H1 (cell line): ENCODE data around the gene BTRC. TPM values are rescaled to one million over a fixed set of nuclear protein-coding genes. Genes with fewer than 3 reads are reported as not detected.

Experiments
- CTCF ChIA-PET: fragments of 300-600 bp; sonication (Branson Sonifier 250); formaldehyde crosslinking; loops from one replicate; lab custom pipeline; 2021; ENCODE audit not compliant: partially characterized antibody; lab: Charles Lee
- POLR2A ChIA-PET: fragments of 300-600 bp; sonication (Branson Sonifier 250); formaldehyde crosslinking; loops from one replicate; lab custom pipeline; 2021; ENCODE audit warnings: inconsistent platforms; ENCODE audit not compliant: partially characterized antibody; lab: Charles Lee
- DNase-seq, 2 experiments: peaks; one replicate each; pipeline versions ENCODE4 v3.0.0 to v3.0.0-alpha.2; 2010 to 2022; ENCODE audit warnings: low spot score in 2 of 2, low read depth in 1 of 2, mixed read lengths in 1 of 2
- FAIRE-seq: peaks from 2 replicates; lab custom pipeline; 2011; peaks lifted over from hg19 to GRCh38; lab: Jason Lieb, UNC
- H2AFZ ChIP-seq: 2 replicates; pipeline ENCODE4 v1.8.1; 2012; ENCODE audit warnings: low read length, inconsistent platforms
- H2AK5ac ChIP-seq: 2 replicates; pipeline ENCODE4 v1.6.1; 2013; ENCODE audit warnings: low read depth, low read length
- H2BK120ac ChIP-seq: replicated peaks from 2 replicates; pipeline ENCODE3; 2013; ENCODE audit warnings: low read depth, low read length, inconsistent platforms
- H2BK12ac ChIP-seq: 2 replicates; pipeline ENCODE4 v1.6.1; 2013; ENCODE audit warnings: low read depth, low read length
- H2BK15ac ChIP-seq: 2 replicates; pipeline ENCODE4 v1.6.1; 2013; ENCODE audit warnings: low read length
- H2BK20ac ChIP-seq: 2 replicates; pipeline ENCODE4 v1.6.1; 2013; ENCODE audit warnings: low read length
- H2BK5ac ChIP-seq: 2 replicates; pipeline ENCODE4 v1.6.1; 2013; ENCODE audit warnings: low read depth, low read length
- H3K14ac ChIP-seq: 2 replicates; pipeline ENCODE4 v1.6.1; 2013; ENCODE audit warnings: inconsistent platforms; ENCODE audit not compliant: insufficient read length
- H3K18ac ChIP-seq: 2 replicates; pipeline ENCODE4 v1.6.1; 2013; ENCODE audit warnings: low read length; ENCODE audit errors: extremely low read depth
- H3K23ac ChIP-seq: 2 replicates; pipeline ENCODE4 v1.6.1; 2013; ENCODE audit warnings: inconsistent platforms; ENCODE audit not compliant: insufficient read length
- H3K23me2 ChIP-seq: 2 replicates; pipeline ENCODE4 v1.6.1; 2013; ENCODE audit warnings: low read depth, low read length
- H3K27ac ChIP-seq: 2 replicates; pipeline ENCODE4 v1.6.1; 2011; ENCODE audit warnings: low read depth, low read length, inconsistent platforms
- H3K27me3 ChIP-seq, 4 experiments: replicated peaks in 1 of 4; 1 replicate in 1 of 4; 2 replicates in 3 of 4; pipeline versions ENCODE4 v1.6.1 to v1.8.1; 2011 to 2013; ENCODE audit warnings: low read length in 3 of 4, mild to moderate bottlenecking in 3 of 4, inconsistent platforms in 2 of 4, mixed read lengths in 2 of 4, moderate library complexity in 1 of 4; ENCODE audit not compliant: control insufficient read depth in 3 of 4, insufficient read depth in 3 of 4; ENCODE audit errors: extremely low read depth in 1 of 4
- H3K36me3 ChIP-seq, 4 experiments: 2 replicates each; pipeline versions ENCODE4 v1.6.1 to v1.8.1; 2011 to 2013; ENCODE audit warnings: mild to moderate bottlenecking in 4 of 4, low read length in 3 of 4, moderate library complexity in 2 of 4, control low read depth in 1 of 4, inconsistent platforms in 1 of 4; ENCODE audit not compliant: insufficient read depth in 4 of 4, control insufficient read depth in 2 of 4
- H3K4ac ChIP-seq: replicated peaks from 2 replicates; pipeline ENCODE3; 2013; ENCODE audit warnings: low read length, low read depth, mixed read lengths, inconsistent platforms; ENCODE audit not compliant: insufficient read length
- H3K4me1 ChIP-seq, 4 experiments: replicated peaks in 1 of 4; 1 replicate in 1 of 4; 2 replicates in 3 of 4; pipeline versions ENCODE4 v1.6.1 to v1.8.1; 2011 to 2013; ENCODE audit warnings: low read length in 3 of 4, inconsistent platforms in 2 of 4, mixed read lengths in 1 of 4; ENCODE audit not compliant: insufficient read depth in 4 of 4, control insufficient read depth in 3 of 4
- H3K4me2 ChIP-seq, 2 experiments: 2 replicates each; pipeline versions ENCODE4 v1.6.1 to v1.8.1; 2011 to 2013; ENCODE audit warnings: low read depth in 2 of 2, low read length in 2 of 2, control low read depth in 1 of 2, inconsistent platforms in 1 of 2, mild to moderate bottlenecking in 1 of 2; ENCODE audit not compliant: insufficient read depth in 1 of 2
- H3K4me3 ChIP-seq, 4 experiments: fragments of 200-600, 300-600 bp in 1 of 4; sonication (generic), shearing (Covaris generic), sonication (Bioruptor Twin) in 1 of 4; 2 replicates each; pipeline versions ENCODE4 v1.5.1 to v1.8.1; 2011 to 2016; ENCODE audit warnings: low read length in 4 of 4, low read depth in 3 of 4, control low read depth in 2 of 4, inconsistent platforms in 2 of 4, mild to moderate bottlenecking in 2 of 4, mixed read lengths in 1 of 4, moderate library complexity in 1 of 4; ENCODE audit not compliant: insufficient read depth in 2 of 4; ENCODE audit errors: extremely low read depth in 1 of 4
- H3K56ac ChIP-seq: replicated peaks from 2 replicates; pipeline ENCODE3; 2013; ENCODE audit warnings: low read depth, mild to moderate bottlenecking, mixed read lengths, low read length, inconsistent platforms; ENCODE audit not compliant: insufficient read length
- H3K79me1 ChIP-seq: 2 replicates; pipeline ENCODE4 v1.6.1; 2013; ENCODE audit warnings: low read depth, low read length, control low read depth
- H3K79me2 ChIP-seq, 2 experiments: 2 replicates each; pipeline versions ENCODE4 v1.6.1 to v1.8.1; 2012 to 2013; ENCODE audit warnings: low read length in 2 of 2, mild to moderate bottlenecking in 2 of 2, inconsistent platforms in 1 of 2; ENCODE audit not compliant: insufficient read depth in 2 of 2, control insufficient read depth in 1 of 2
- H3K9ac ChIP-seq, 4 experiments: replicated peaks in 1 of 4; 1 replicate in 1 of 4; 2 replicates in 3 of 4; pipeline versions ENCODE4 v1.6.1 to v1.8.1; 2011 to 2013; ENCODE audit warnings: low read depth in 3 of 4, low read length in 3 of 4, control low read depth in 2 of 4, mild to moderate bottlenecking in 2 of 4, moderate library complexity in 2 of 4, inconsistent platforms in 1 of 4; ENCODE audit errors: extremely low read depth in 1 of 4
- H3K9me3 ChIP-seq, 2 experiments: 2 replicates each; pipeline versions ENCODE4 v1.6.1 to v1.8.1; 2012 to 2013; ENCODE audit warnings: mild to moderate bottlenecking in 2 of 2, moderate library complexity in 2 of 2, control low read depth in 1 of 2, inconsistent platforms in 1 of 2, low read depth in 1 of 2, low read length in 1 of 2, mixed read lengths in 1 of 2; ENCODE audit not compliant: insufficient read depth in 2 of 2
- H4K20me1 ChIP-seq, 2 experiments: replicated peaks in 1 of 2; 2 replicates each; pipeline versions ENCODE3 to v1.8.1; 2011 to 2013; ENCODE audit warnings: inconsistent platforms in 2 of 2, low read length in 2 of 2, mild to moderate bottlenecking in 1 of 2; ENCODE audit not compliant: insufficient read depth in 2 of 2, control insufficient read depth in 1 of 2
- H4K5ac ChIP-seq: 2 replicates; pipeline ENCODE4 v1.6.1; 2013; ENCODE audit warnings: low read length, low read depth, mixed read lengths, inconsistent platforms; ENCODE audit not compliant: insufficient read length
- H4K8ac ChIP-seq: 2 replicates; pipeline ENCODE4 v1.8.0; 2013; ENCODE audit warnings: mild to moderate bottlenecking, moderate library complexity, low read length, inconsistent platforms; ENCODE audit not compliant: insufficient read depth; ENCODE audit errors: extremely low read depth
- H4K91ac ChIP-seq: replicated peaks from 2 replicates; pipeline ENCODE3; 2013; ENCODE audit warnings: low read length, mixed read lengths, inconsistent platforms; ENCODE audit not compliant: insufficient read length
- BCL11A ChIP-seq, 2 experiments: IDR thresholded peaks; one replicate each; pipeline ENCODE4 v1.6.1; 2011; ENCODE audit warnings: low read depth in 2 of 2, low read length in 2 of 2, mild to moderate bottlenecking in 2 of 2
- CREB1 ChIP-seq: IDR thresholded peaks from 2 replicates; pipeline ENCODE4 v1.6.1; 2012; ENCODE audit warnings: inconsistent platforms
- CTCF ChIP-seq, 3 experiments: IDR thresholded peaks; 1 replicate in 2 of 3; 2 replicates in 1 of 3; pipeline versions ENCODE4 v1.5.1 to v1.6.1; 2011; ENCODE audit warnings: low read length in 3 of 3, mild to moderate bottlenecking in 3 of 3, inconsistent platforms in 2 of 3, low read depth in 1 of 3, moderate library complexity in 1 of 3; ENCODE audit not compliant: insufficient read depth in 1 of 3; ENCODE audit errors: control extremely low read depth in 1 of 3
- GTF2F1 ChIP-seq: IDR thresholded peaks from 2 replicates; pipeline ENCODE4 v1.6.1; 2012; ENCODE audit warnings: low read depth, low read length, improper control_type of control experiment, borderline replicate concordance
- HDAC6 ChIP-seq: IDR thresholded peaks from one replicate; pipeline ENCODE4 v1.7.1; 2012; ENCODE audit warnings: low read depth, mild to moderate bottlenecking, inconsistent platforms, low read length, moderate library complexity
- JUND ChIP-seq: IDR thresholded peaks from 2 replicates; pipeline ENCODE4 v1.6.1; 2011; ENCODE audit warnings: mild to moderate bottlenecking, improper control_type of control experiment, low read length
- RXRA ChIP-seq: IDR thresholded peaks from 2 replicates; pipeline ENCODE4 v1.6.1; 2011; ENCODE audit warnings: low read depth, mild to moderate bottlenecking, low read length, moderate library complexity; ENCODE audit not compliant: insufficient read depth
- TEAD4 ChIP-seq: IDR thresholded peaks from 2 replicates; pipeline ENCODE4 v1.6.1; 2012; ENCODE audit warnings: low read depth, low read length, inconsistent platforms, mixed read lengths
- YY1 ChIP-seq: IDR thresholded peaks from 2 replicates; pipeline ENCODE4 v1.6.1; 2011; ENCODE audit warnings: low read depth, mild to moderate bottlenecking, low read length
- WGBS, 2 experiments: shearing (Covaris generic) in 1 of 2; methylation state at CpG; one replicate each; pipeline versions ENCODE4 v1.1.6 to v1.1.7; 2013 to 2015; ENCODE audit warnings: low lambda C conversion rate in 2 of 2, mixed read lengths in 2 of 2, inconsistent platforms in 1 of 2, low coverage in 1 of 2, missing lambda C conversion rate in 1 of 2; ENCODE audit not compliant: insufficient replicate concordance in 2 of 2, insufficient coverage in 1 of 2, insufficient read length in 1 of 2; ENCODE audit errors: extremely low coverage in 1 of 2, missing lambda C conversion rate in 1 of 2; 5-methylcytosine and 5-hydroxymethylcytosine counted together
- polyA plus RNA-seq, 7 experiments: library from polyadenylated mRNA; depleted of rRNA in 3 of 7; stranded (reverse) in 5 of 7; unstranded in 2 of 7; fragments of >200 nt in 5 of 7; fragments of 200-250 nt in 2 of 7; gene quantifications; 1 replicate in 5 of 7; 2 replicates in 1 of 7; 4 replicates in 1 of 7; pipeline versions ENCODE4 v1.2.1 to v1.2.3, GENCODE V29; 2011 to 2013; ENCODE audit warnings: missing spikeins in 2 of 7, mixed read lengths in 2 of 7
- total RNA-seq: library from RNA; stranded (reverse); fragmentation: NEBNext Ultra II Directional; extraction: Animal tissue kit (Norgen Biotek cat#: 25700); gene quantifications from 2 replicates; pipeline ENCODE4 v1.2.1, GENCODE V29; 2021

Gene BTRC
- total and polyA plus RNA-seq, 2 of the 8 experiments (the other 6 are each of a cell fraction or from before 2014, with no cell fraction given), result 9.9 to 24.7 TPM

GRCh38 chr10:101441541-101442455, 87.8 kb downstream of the BTRC start:
- WGBS, 2 experiments, result 66% methylated on average over 17 of the region's 17 CpGs; no CpG with 5 or more reads in 1 of the 2 experiments
- peak; percentile 88 for FAIRE-seq
- TF ChIP-seq JUND, result peak; percentile 48; the same call in 1 of the 2 replicates
- TF ChIP-seq BCL11A (IDR thresholded peaks at IDR 0.05; ENCODE audit: low read depth in 2 of 2, low read length in 2 of 2), result no peak
- TF ChIP-seq TEAD4, result 0 out of 2 replicates have a peak, but pooled peaks have one; percentile 17
- TF ChIP-seq CREB1, result peak; percentile 64
- TF ChIP-seq RXRA, result 0 out of 2 replicates have a peak, but pooled peaks have one; percentile 76
- TF ChIP-seq YY1, result 0 out of 2 replicates have a peak, but pooled peaks have one; percentile 28
- no peak for TF ChIP-seq GTF2F1
- no peak for TF ChIP-seq HDAC6
- TF ChIP-seq CTCF (IDR thresholded peaks at IDR 0.05; ENCODE audit: control extremely low read depth in 1 of 3, insufficient read depth in 1 of 3, low read depth in 1 of 3, low read length in 3 of 3), result peak in 2 of 3 experiments; percentile 80 to 83; a peak in 3 of 4 replicates

More at GRCh38 chr10:101441541-101442455, 87.8 kb downstream of the BTRC start:
- no peak overlapping the region for H3K4me3 ChIP-seq
- no peaks in the 10 kb centered on the region for H3K23me2 ChIP-seq
- H3K14ac ChIP-seq, result no peak overlapping the region
- no peaks in the 10 kb centered on the region for H3K79me1 ChIP-seq
- H2BK120ac ChIP-seq, result no peak overlapping the region
- H3K18ac ChIP-seq, result no peak overlapping the region
- no peak overlapping the region for H2BK15ac ChIP-seq
- no peak overlapping the region for H2AK5ac ChIP-seq
- no peak overlapping the region for H4K5ac ChIP-seq
- H2BK12ac ChIP-seq, result no peak overlapping the region
- no peak overlapping the region for H3K4ac ChIP-seq
- no peak overlapping the region for H4K8ac ChIP-seq
- H2AFZ ChIP-seq, result no peak overlapping the region
- H3K27ac ChIP-seq, result no peak overlapping the region
- H3K9ac ChIP-seq, result no peak overlapping the region
- CTCF ChIA-PET, result interaction anchor here (0.5 to 19.9 kb wide), 37 partner anchors 9 to 341 kb away, joined by 3 to 417 read pairs (median 4); partner anchors contain the start of gene BTRC
- no peak overlapping the region for H2BK5ac ChIP-seq
- POLR2A ChIA-PET, result interaction anchor here (1.5 kb wide), 2 partner anchors 13 to 139 kb away, joined by 3 read pairs; no protein-coding TSS in a partner anchor
- no peak overlapping the region for H3K4me2 ChIP-seq
- no peak for DNase-seq
- H3K23ac ChIP-seq, result no peak overlapping the region
- H4K91ac ChIP-seq, result no peak overlapping the region
- H3K4me1 ChIP-seq, result peaks cover 0 to under 1% (median 0%) of the 10 kb centered on the region in 4 experiments; a peak in 1 of 7 replicates
- no peaks in the 10 kb centered on the region for H4K20me1 ChIP-seq
- H3K27me3 ChIP-seq, result no peaks in the 10 kb centered on the region
- no peak overlapping the region for H3K56ac ChIP-seq
- H3K9me3 ChIP-seq, result no peaks in the 10 kb centered on the region
- no peaks in the 10 kb centered on the region for H3K36me3 ChIP-seq
- no peak overlapping the region for H2BK20ac ChIP-seq
- no peaks in the 10 kb centered on the region for H3K79me2 ChIP-seq
